BLaER1 (cell line): ENCODE measurements around the gene SMAD5.
A peak's percentile ranks its signal among the peaks of the same experiment; 100 is the strongest.

Experiments
- H3K27ac ChIP-seq: shearing (Covaris generic); formaldehyde crosslinking; 2 replicates; pipeline ENCODE4 v1.8.1; 2022
- H3K27me3 ChIP-seq: shearing (Covaris generic); formaldehyde crosslinking; 2 replicates; pipeline ENCODE4 v1.8.1; 2022
- H3K36me3 ChIP-seq: shearing (Covaris generic); formaldehyde crosslinking; 2 replicates; pipeline ENCODE4 v1.8.1; 2022
- H3K4me1 ChIP-seq: shearing (Covaris generic); formaldehyde crosslinking; 2 replicates; pipeline ENCODE4 v1.8.1; 2022
- H3K4me2 ChIP-seq: shearing (Covaris generic); formaldehyde crosslinking; 2 replicates; pipeline ENCODE4 v1.8.1; 2022
- H3K4me3 ChIP-seq: shearing (Covaris generic); formaldehyde crosslinking; 2 replicates; pipeline ENCODE4 v1.8.1; 2022
- H3K9ac ChIP-seq: shearing (Covaris generic); formaldehyde crosslinking; 2 replicates; pipeline ENCODE4 v1.8.1; 2022
- H3K9me3 ChIP-seq: shearing (Covaris generic); formaldehyde crosslinking; 2 replicates; pipeline ENCODE4 v1.8.1; 2022
- H4K20me1 ChIP-seq: shearing (Covaris generic); formaldehyde crosslinking; 2 replicates; pipeline ENCODE4 v1.8.1; 2022
- Cebpa-rat ChIP-seq: shearing (Covaris generic); IDR thresholded peaks from 2 replicates; pipeline ENCODE4 v1.8.1; 2022

The SMAD5 gene

GRCh38 chr5:136133222-136133921 lies 727 bp downstream of the SMAD5 start:
- peak overlapping the region; percentile 97 for H3K27ac ChIP-seq
- peak overlapping the region; percentile 89 for H3K4me2 ChIP-seq
- H3K36me3 ChIP-seq: peaks cover 11% of the 10 kb centered on the region; the same call in 1 of the 2 replicates
- H3K4me3 ChIP-seq: peak overlapping the region; percentile 97
- no peaks in the 10 kb centered on the region for H3K9me3 ChIP-seq
- H3K27me3 ChIP-seq: no peaks in the 10 kb centered on the region
- TF ChIP-seq Cebpa-rat: no peak
- H3K9ac ChIP-seq: peak overlapping the region; percentile 97
- peaks cover 55% of the 10 kb centered on the region for H4K20me1 ChIP-seq
- H3K4me1 ChIP-seq: peaks cover 22% of the 10 kb centered on the region

GRCh38 chr5:136133922-136134379 lies 1.3 kb downstream of the SMAD5 start:
- Histone ChIP-seq H3K27ac (no peak overlapping the region), H3K4me1 (peaks cover 22% of the 10 kb centered on the region), H3K36me3 (peaks cover 11% of the 10 kb centered on the region; the same call in 1 of the 2 replicates), H3K4me2 (peak overlapping the region; percentile 89), H3K9me3 (no peaks in the 10 kb centered on the region), H3K27me3 (no peaks in the 10 kb centered on the region), H3K9ac (peak overlapping the region; percentile 97; the same call in 1 of the 2 replicates), H4K20me1 (peaks cover 61% of the 10 kb centered on the region), H3K4me3 (peak overlapping the region; percentile 97)
- no peak for TF ChIP-seq Cebpa-rat

GRCh38 chr5:136134653-136135052 lies 2.0 kb downstream of the SMAD5 start:
- peaks cover 17% of the 10 kb centered on the region; the same call in 1 of the 2 replicates for H3K36me3 ChIP-seq
- H3K9ac ChIP-seq: no peak overlapping the region; the same call in 1 of the 2 replicates
- no peak for TF ChIP-seq Cebpa-rat
- H3K4me2 ChIP-seq: peak overlapping the region; percentile 89
- H4K20me1 ChIP-seq: peaks cover 68% of the 10 kb centered on the region
- no peak overlapping the region; the same call in 1 of the 2 replicates for H3K4me3 ChIP-seq
- H3K4me1 ChIP-seq: peaks cover 22% of the 10 kb centered on the region
- H3K27ac ChIP-seq: no peak overlapping the region
- no peaks in the 10 kb centered on the region for H3K9me3 ChIP-seq
- no peaks in the 10 kb centered on the region for H3K27me3 ChIP-seq

GRCh38 chr5:136135536-136135935 lies 2.9 kb downstream of the SMAD5 start:
- peak overlapping the region; percentile 89; the same call in 1 of the 2 replicates for H3K4me2 ChIP-seq
- peaks cover 77% of the 10 kb centered on the region for H4K20me1 ChIP-seq
- H3K4me1 ChIP-seq: peaks cover 22% of the 10 kb centered on the region
- H3K27me3 ChIP-seq: no peaks in the 10 kb centered on the region
- H3K36me3 ChIP-seq: peaks cover 22% of the 10 kb centered on the region; the same call in 1 of the 2 replicates
- H3K9ac ChIP-seq: no peak overlapping the region
- H3K27ac ChIP-seq: no peak overlapping the region
- no peak overlapping the region for H3K4me3 ChIP-seq
- no peak for TF ChIP-seq Cebpa-rat
- H3K9me3 ChIP-seq: no peaks in the 10 kb centered on the region

- no peaks in the 10 kb centered on the region for H3K9me3 ChIP-seq
- no peak overlapping the region for H3K27ac ChIP-seq
- no peak overlapping the region for H3K4me3 ChIP-seq
- H3K27me3 ChIP-seq: no peaks in the 10 kb centered on the region
- H3K36me3 ChIP-seq: peaks cover 22% of the 10 kb centered on the region; the same call in 1 of the 2 replicates
- no peak overlapping the region for H3K9ac ChIP-seq
- no peak for TF ChIP-seq Cebpa-rat
- peaks cover 98% of the 10 kb centered on the region for H4K20me1 ChIP-seq
- H3K4me2 ChIP-seq: no peak overlapping the region
- H3K4me1 ChIP-seq: peaks cover 14% of the 10 kb centered on the region
Observed at GRCh38 chr5:136137497-136138220, 5.0 kb downstream of the SMAD5 start.

- no peaks in the 10 kb centered on the region for H3K27me3 ChIP-seq
- no peak overlapping the region for H3K4me2 ChIP-seq
- H3K4me1 ChIP-seq: peaks cover 14% of the 10 kb centered on the region
- H3K36me3 ChIP-seq: peaks cover 16% of the 10 kb centered on the region; the same call in 1 of the 2 replicates
- peaks cover 100% of the 10 kb centered on the region for H4K20me1 ChIP-seq
- no peak overlapping the region for H3K4me3 ChIP-seq
- H3K9ac ChIP-seq: no peak overlapping the region
- H3K27ac ChIP-seq: no peak overlapping the region
- H3K9me3 ChIP-seq: no peaks in the 10 kb centered on the region
- no peak for TF ChIP-seq Cebpa-rat
Observed at GRCh38 chr5:136141561-136141960, 8.9 kb downstream of the SMAD5 start.

- Histone ChIP-seq H3K4me2 (no peak overlapping the region), H3K4me1 (peaks cover 14% of the 10 kb centered on the region), H3K9me3 (no peaks in the 10 kb centered on the region), H3K27ac (no peak overlapping the region), H3K36me3 (peaks cover 11% of the 10 kb centered on the region; the same call in 1 of the 2 replicates), H3K9ac (no peak overlapping the region), H3K4me3 (no peak overlapping the region), H4K20me1 (peaks cover 100% of the 10 kb centered on the region), H3K27me3 (no peaks in the 10 kb centered on the region)
- no peak for TF ChIP-seq Cebpa-rat
Observed at GRCh38 chr5:136143312-136143711, 10.7 kb downstream of the SMAD5 start.

- Histone ChIP-seq H3K9me3 (no peaks in the 10 kb centered on the region), H3K36me3 (peaks cover 15% of the 10 kb centered on the region; the same call in 1 of the 2 replicates), H4K20me1 (peaks cover 100% of the 10 kb centered on the region), H3K4me2 (no peak overlapping the region), H3K4me1 (peaks cover 14% of the 10 kb centered on the region), H3K9ac (no peak overlapping the region), H3K27me3 (no peaks in the 10 kb centered on the region), H3K27ac (no peak overlapping the region), H3K4me3 (no peak overlapping the region)
- TF ChIP-seq Cebpa-rat: no peak
Observed at GRCh38 chr5:136143763-136144162, 11.1 kb downstream of the SMAD5 start.

GRCh38 chr5:136145030-136145429 lies 12.4 kb downstream of the SMAD5 start:
- Histone ChIP-seq H3K4me1 (peaks cover 14% of the 10 kb centered on the region), H3K9ac (no peak overlapping the region), H3K9me3 (no peaks in the 10 kb centered on the region), H3K36me3 (peaks cover 6% of the 10 kb centered on the region; the same call in 1 of the 2 replicates), H3K27me3 (no peaks in the 10 kb centered on the region), H3K27ac (no peak overlapping the region), H3K4me3 (no peak overlapping the region), H3K4me2 (no peak overlapping the region), H4K20me1 (peaks cover 100% of the 10 kb centered on the region)
- no peak for TF ChIP-seq Cebpa-rat

GRCh38 chr5:136146201-136146600 lies 13.6 kb downstream of the SMAD5 start:
- no peak for TF ChIP-seq Cebpa-rat
- no peak overlapping the region for H3K4me3 ChIP-seq
- peaks cover 7% of the 10 kb centered on the region; the same call in 1 of the 2 replicates for H3K36me3 ChIP-seq
- no peak overlapping the region for H3K4me2 ChIP-seq
- H3K9me3 ChIP-seq: no peaks in the 10 kb centered on the region
- peaks cover 100% of the 10 kb centered on the region for H4K20me1 ChIP-seq
- H3K27ac ChIP-seq: no peak overlapping the region
- H3K9ac ChIP-seq: no peak overlapping the region
- H3K27me3 ChIP-seq: no peaks in the 10 kb centered on the region
- H3K4me1 ChIP-seq: peaks cover 14% of the 10 kb centered on the region
